ENCODE measurements around the gene MEF2D.

MEF2D gene

DNA sequence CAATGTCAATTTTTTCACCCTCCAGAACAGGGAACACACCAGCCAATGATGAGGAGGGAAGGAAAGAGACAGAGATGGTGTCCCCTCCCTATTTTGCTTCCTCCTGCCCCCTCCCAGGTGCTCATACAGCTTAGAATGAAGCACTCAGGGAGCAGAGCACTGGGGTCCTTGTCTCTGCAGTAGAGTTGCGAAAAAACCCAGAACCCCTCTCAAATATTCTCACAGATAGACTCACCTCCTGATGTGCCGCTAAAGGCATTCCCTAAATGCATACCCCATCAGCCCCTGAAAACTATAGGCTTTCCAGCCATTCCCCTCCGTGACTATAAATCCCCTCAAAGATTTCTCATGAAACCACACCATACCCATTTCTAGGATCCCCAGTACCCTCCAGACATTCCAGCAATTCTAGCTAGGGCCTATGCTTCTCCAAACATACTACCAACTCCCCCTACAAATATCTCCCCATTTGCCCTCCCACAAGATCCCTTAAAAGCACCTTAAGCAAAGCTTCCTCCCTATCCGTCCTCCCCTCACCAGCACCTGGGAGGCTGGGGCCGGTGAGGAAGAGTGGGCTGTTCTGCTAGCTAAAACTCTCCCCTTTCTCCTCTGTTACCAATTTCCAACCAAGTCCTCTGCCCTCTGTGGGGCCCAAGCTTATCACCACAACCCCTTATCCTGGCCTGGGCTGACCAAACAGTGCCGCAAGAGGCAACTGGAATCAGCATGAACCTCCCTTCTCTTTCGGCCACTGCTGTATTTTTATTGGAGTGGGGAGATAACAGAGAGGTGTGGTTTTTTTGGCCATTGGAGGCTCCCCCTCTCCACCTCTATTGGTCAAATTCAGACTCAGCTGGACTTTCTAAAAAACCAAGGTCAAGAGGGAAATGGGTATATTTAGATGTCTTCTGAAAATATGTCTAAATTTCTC lies 76.9 kb downstream of the MEF2D start:
- no peak for DNase-seq

DNA sequence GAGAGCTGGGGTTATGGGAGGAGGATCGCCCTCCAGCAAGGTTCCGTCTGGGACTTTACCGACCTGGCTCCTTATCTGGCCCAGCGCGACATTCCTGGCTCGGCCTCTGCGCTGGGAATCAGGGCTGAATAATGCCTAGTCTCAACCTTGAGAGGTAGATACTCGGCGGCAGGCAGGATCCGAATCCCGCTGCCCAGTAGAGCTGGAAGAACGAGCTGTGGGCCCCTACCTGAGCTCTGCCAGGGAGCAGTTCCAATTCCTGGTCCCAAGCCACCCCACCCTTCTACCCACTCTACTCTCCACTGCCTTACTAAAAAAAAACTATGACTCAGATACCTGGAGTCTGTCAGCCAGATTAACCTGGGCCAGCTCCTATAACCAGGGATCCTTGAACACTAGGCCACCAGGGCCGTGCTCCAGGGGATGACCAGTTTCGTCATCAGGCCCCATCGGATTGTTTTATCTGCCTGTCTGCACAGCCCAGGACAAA lies 77.9 kb downstream of the MEF2D start:
- DNase-seq, result no peak

DNA sequence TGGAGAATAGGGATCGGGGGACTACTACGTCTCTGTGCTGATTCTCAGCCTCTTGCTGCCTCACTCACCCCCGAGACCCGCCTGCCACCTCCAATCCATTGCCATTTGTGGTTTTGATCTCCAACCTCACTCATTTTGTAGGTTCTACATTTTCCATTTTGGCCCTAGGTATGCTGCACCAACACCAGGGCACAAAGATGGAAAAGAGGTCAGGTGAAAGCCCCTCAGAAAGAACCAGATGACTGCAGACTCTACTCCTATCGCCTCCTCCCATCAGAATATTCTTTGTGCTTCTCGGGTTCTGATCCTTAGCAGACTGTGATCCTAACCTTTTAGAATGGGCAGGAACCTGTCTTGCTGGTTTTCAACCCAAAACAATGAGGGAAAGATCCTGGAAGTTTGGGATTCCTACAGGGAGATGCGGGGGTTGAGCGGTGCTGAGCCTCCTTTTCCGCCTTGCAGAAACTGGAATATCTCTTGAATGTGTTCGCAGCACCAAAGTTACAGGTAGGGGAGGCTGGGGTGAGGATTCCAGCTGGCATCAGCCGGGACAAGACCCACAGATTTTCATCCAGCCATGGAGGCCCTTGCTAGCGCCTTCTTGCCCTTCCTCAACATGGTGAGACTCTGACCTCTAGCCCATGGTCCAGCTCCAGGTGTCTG lies 78.5 kb downstream of the MEF2D start:
- DNase-seq, result no peak

- DNase-seq, result peak; percentile 31 to 75 (median 53)
Measured at GRCh38 chr1:156421062-156421938, 79.3 kb downstream of the MEF2D start.

GRCh38 chr1:156420205-156421061 lies 80.1 kb downstream of the MEF2D start:
- peak in 4 of 5 donors; percentile 25 to 39 (median 34) for DNase-seq

- no peak for DNase-seq
Measured at GRCh38 chr1:156419854-156420204, 80.7 kb downstream of the MEF2D start.

GRCh38 chr1:156418416-156419070 lies 82.0 kb downstream of the MEF2D start:
- DNase-seq, result no peak

GRCh38 chr1:156417401-156418020 lies 83.1 kb downstream of the MEF2D start:
- no peak for DNase-seq

DNA sequence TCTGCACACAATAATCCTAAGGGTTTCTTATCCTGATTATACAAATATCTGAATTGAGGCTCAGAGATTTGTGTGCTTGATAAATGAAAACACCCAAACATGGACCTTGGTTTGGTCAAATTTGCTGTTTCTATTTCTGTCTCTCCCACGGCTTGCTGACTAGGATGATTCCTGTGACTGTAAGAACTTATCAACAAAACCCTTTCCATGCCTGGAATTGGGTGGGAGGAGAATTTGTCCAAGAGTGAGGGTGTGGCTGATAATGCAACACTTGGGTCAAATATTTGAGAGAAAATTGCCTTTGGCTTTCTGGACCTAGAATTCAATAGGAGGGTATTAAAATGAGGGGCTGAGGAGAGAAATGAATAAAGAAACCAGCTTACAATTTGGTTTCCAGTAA lies 83.6 kb downstream of the MEF2D start:
- DNase-seq, result no peak

- DNase-seq, result no peak
Measured at GRCh38 chr1:156414461-156415064, 86.0 kb downstream of the MEF2D start.
